ENCODE measurements around the gene PARN. TPM values are rescaled to one million over a fixed set of nuclear protein-coding genes. Genes with fewer than 3 reads are reported as not detected.

Gene PARN
- total and polyA plus RNA-seq, 2 of the 4 experiments (the other 2 are of a cell fraction), result 24.6 to 25.1 TPM

DNA sequence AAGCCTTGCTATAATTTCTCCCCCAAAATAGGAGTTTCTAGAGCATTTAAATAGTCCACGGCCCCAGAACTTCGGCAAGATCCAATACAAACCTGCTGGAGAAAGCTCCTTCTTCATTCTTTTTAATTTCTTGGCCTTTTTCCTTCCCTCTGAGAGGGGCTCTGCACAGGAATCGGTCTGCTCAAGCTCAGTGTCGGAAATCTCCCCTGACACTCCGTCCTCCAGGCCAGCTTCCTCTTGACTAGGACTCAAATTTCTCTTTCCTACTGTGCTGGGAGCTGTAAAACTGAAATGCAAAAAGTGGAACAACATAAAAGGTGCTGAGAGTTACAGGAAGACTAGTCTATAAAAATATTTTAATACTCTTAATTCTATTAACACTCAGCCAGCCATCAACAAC lies 183.3 kb downstream of the PARN start:
- Histone ChIP-seq H2BK15ac (ENCODE audit: low read depth, low read length) (no peak overlapping the region), H4K20me1 (ENCODE audit: insufficient read depth, low read length) (no peaks in the 10 kb centered on the region), H3K27me3 (ENCODE audit: control insufficient read depth, insufficient read depth, low read length) (no peaks in the 10 kb centered on the region), H3K9me1 (ENCODE audit: insufficient read depth, low read length) (no peaks in the 10 kb centered on the region), H3K56ac (ENCODE audit: extremely low read depth, insufficient read depth, low read length) (no peak overlapping the region), H3K18ac (ENCODE audit: low read depth, low read length) (no peak overlapping the region), H2AK5ac (ENCODE audit: low read depth, low read length) (no peak overlapping the region), H3K36me3 (ENCODE audit: control insufficient read depth, insufficient read depth, low read length) (peaks cover 3% of the 10 kb centered on the region; the same call in 1 of the 2 replicates), H3K4me1 (ENCODE audit: control insufficient read depth, insufficient read depth, low read length) (peaks cover 4% of the 10 kb centered on the region; the same call in 1 of the 2 replicates), H3K4ac (ENCODE audit: low read depth, low read length) (no peak overlapping the region), H2BK120ac (ENCODE audit: low read depth, low read length) (no peak overlapping the region), H3K9ac (ENCODE audit: low read depth, low read length) (no peak overlapping the region), H3K4me2 (ENCODE audit: low read depth, low read length) (no peak overlapping the region), H3K14ac (replicated peaks; ENCODE audit: low read depth, low read length) (no peak overlapping the region), H3K4me3 (ENCODE audit: insufficient read depth, low read depth, low read length) (no peak overlapping the region), H3K23ac (ENCODE audit: low read depth, low read length) (no peak overlapping the region), H4K91ac (ENCODE audit: insufficient read depth, low read depth, low read length) (no peak overlapping the region), H4K5ac (ENCODE audit: low read depth, low read length) (no peak overlapping the region), H3K79me1 (ENCODE audit: low read depth in 1 of 2, low read length in 2 of 2) (no peaks in the 10 kb centered on the region), H2AK9ac (replicated peaks; ENCODE audit: low read depth, low read length, poor library complexity) (no peak overlapping the region), H2BK5ac (ENCODE audit: low read depth, low read length, poor library complexity, severe bottlenecking) (no peak overlapping the region), H3K27ac (ENCODE audit: insufficient read depth, low read length) (no peak overlapping the region), H3K9me3 (ENCODE audit: control insufficient read depth, insufficient read depth, low read length) (no peaks in the 10 kb centered on the region), H2AFZ (replicated peaks; ENCODE audit: low read length, poor library complexity) (no peak overlapping the region), H4K8ac (ENCODE audit: low read depth in 2 of 2, low read length in 2 of 2) (no peak overlapping the region), H2BK20ac (ENCODE audit: low read depth, low read length) (no peak overlapping the region)
- dilution Hi-C loops (cut with HindIII; ENCODE audit: low sequenced_read_pairs, unreplicated experiment) (no loop called here), in situ Hi-C loops (cut with MboI; ENCODE audit: low sequenced_read_pairs) (no loop called here), intact Hi-C loops (cut with micrococcal nuclease) (no loop called here)
- WGBS, 2 experiments (ENCODE audit: extremely low coverage in 2 of 2, insufficient read length in 1 of 2), result no CpG with 5 or more reads among the region's 5 CpGs
- no peak for ATAC-seq (ENCODE audit: low read depth)
- TF ChIP-seq MXI1 (IDR thresholded peaks at IDR 0.05; ENCODE audit: borderline replicate concordance, low read depth, low read length), result no peak
- TF ChIP-seq, protein P1, sequence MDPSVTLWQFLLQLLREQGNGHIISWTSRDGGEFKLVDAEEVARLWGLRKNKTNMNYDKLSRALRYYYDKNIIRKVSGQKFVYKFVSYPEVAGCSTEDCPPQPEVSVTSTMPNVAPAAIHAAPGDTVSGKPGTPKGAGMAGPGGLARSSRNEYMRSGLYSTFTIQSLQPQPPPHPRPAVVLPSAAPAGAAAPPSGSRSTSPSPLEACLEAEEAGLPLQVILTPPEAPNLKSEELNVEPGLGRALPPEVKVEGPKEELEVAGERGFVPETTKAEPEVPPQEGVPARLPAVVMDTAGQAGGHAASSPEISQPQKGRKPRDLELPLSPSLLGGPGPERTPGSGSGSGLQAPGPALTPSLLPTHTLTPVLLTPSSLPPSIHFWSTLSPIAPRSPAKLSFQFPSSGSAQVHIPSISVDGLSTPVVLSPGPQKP (IDR thresholded peaks at IDR 0.05; ENCODE audit: borderline replicate concordance, low read depth, low read length), result no peak
- no peak for TF ChIP-seq RCOR1 (IDR thresholded peaks at IDR 0.05; ENCODE audit: insufficient replicate concordance, low read length)
- no peak for TF ChIP-seq MAZ (IDR thresholded peaks at IDR 0.05; ENCODE audit: borderline replicate concordance, low read depth, low read length)
- TF ChIP-seq POLR2A (IDR thresholded peaks at IDR 0.05; ENCODE audit: low read depth, low read length), result no peak
- TF ChIP-seq FOS (IDR thresholded peaks at IDR 0.05; ENCODE audit: low read depth, low read length), result no peak
- TF ChIP-seq RAD21 (IDR thresholded peaks at IDR 0.05; ENCODE audit: low read length), result no peak
- TF ChIP-seq, protein P2, sequence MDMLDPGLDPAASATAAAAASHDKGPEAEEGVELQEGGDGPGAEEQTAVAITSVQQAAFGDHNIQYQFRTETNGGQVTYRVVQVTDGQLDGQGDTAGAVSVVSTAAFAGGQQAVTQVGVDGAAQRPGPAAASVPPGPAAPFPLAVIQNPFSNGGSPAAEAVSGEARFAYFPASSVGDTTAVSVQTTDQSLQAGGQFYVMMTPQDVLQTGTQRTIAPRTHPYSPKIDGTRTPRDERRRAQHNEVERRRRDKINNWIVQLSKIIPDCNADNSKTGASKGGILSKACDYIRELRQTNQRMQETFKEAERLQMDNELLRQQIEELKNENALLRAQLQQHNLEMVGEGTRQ (IDR thresholded peaks at IDR 0.05; ENCODE audit: low read depth, low read length), result no peak
- no peak for TF ChIP-seq RFX5 (IDR thresholded peaks at IDR 0.05; ENCODE audit: low read depth, low read length)
- TF ChIP-seq NFE2L2 (IDR thresholded peaks at IDR 0.05; ENCODE audit: low read depth, low read length), result no peak
- TF ChIP-seq CEBPB (IDR thresholded peaks at IDR 0.05; ENCODE audit: low read depth, low read length), result no peak
- no peak for TF ChIP-seq BHLHE40 (IDR thresholded peaks at IDR 0.05; ENCODE audit: low read depth, low read length)
- TF ChIP-seq CHD1 (IDR thresholded peaks at IDR 0.05; ENCODE audit: low read depth, low read length), result no peak
- TF ChIP-seq, protein P3, sequence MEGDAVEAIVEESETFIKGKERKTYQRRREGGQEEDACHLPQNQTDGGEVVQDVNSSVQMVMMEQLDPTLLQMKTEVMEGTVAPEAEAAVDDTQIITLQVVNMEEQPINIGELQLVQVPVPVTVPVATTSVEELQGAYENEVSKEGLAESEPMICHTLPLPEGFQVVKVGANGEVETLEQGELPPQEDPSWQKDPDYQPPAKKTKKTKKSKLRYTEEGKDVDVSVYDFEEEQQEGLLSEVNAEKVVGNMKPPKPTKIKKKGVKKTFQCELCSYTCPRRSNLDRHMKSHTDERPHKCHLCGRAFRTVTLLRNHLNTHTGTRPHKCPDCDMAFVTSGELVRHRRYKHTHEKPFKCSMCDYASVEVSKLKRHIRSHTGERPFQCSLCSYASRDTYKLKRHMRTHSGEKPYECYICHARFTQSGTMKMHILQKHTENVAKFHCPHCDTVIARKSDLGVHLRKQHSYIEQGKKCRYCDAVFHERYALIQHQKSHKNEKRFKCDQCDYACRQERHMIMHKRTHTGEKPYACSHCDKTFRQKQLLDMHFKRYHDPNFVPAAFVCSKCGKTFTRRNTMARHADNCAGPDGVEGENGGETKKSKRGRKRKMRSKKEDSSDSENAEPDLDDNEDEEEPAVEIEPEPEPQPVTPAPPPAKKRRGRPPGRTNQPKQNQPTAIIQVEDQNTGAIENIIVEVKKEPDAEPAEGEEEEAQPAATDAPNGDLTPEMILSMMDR (conservative IDR thresholded peaks at IDR 0.05; ENCODE audit: low read depth, low read length), result no peak
- TF ChIP-seq SMC3 (IDR thresholded peaks at IDR 0.05; ENCODE audit: low read depth, low read length), result no peak
- no peak for TF ChIP-seq MAFK (IDR thresholded peaks at IDR 0.05; ENCODE audit: low read depth, low read length)
- no peak for DNase-seq
- BruUV-seq (replicated peaks), result no TSS peak
- ChIA-PET CTCF (no interaction called here), POLR2A (ENCODE audit: unreplicated experiment) (no interaction called here)
